Heart left ventricle (tissue), 16 donors: Measurements from ENCODE around the gene AURKAIP1. TPM values are rescaled to one million over a fixed set of nuclear protein-coding genes. Genes with fewer than 3 reads are reported as not detected.
"Not testable (repeated sequence)": the region's sequence is repeated elsewhere in the genome, so short reads cannot be mapped to it uniquely, and the experiment has no call there.

Experiments used
- ATAC-seq, 4 donors: fragments of 200-7000 bp; cut with Tn5 transposase; one replicate each; pipeline ENCODE4 v1.9.1; 2020 to 2022; ENCODE audit warnings: moderate library complexity in 4 of 4, mild to moderate bottlenecking in 3 of 4, moderate number of reproducible peaks in 1 of 4
- DNase-seq, 5 donors: peaks; one replicate each; pipeline ENCODE4 v3.0.0-alpha.2; 2020
- H3K27ac ChIP-seq, 12 donors: fragments of 200-600 bp; sonication (generic) in 4 of 12; one replicate each; pipeline versions ENCODE4 v1.5.0 to v1.8.0; 2016 to 2022; ENCODE audit warnings: mild to moderate bottlenecking in 2 of 12
- H3K27me3 ChIP-seq, 9 donors: fragments of 200-600 bp; sonication (generic) in 2 of 9; one replicate each; pipeline versions ENCODE4 v1.5.1 to v1.8.0; 2016 to 2022; ENCODE audit warnings: mild to moderate bottlenecking in 3 of 9
- H3K36me3 ChIP-seq, 9 donors: fragments of 200-600 bp; sonication (generic) in 2 of 9; one replicate each; pipeline versions ENCODE4 v1.5.0 to v1.8.0; 2018 to 2022; ENCODE audit warnings: mild to moderate bottlenecking in 2 of 9
- H3K4me1 ChIP-seq, 12 donors: fragments of 200-600 bp; sonication (generic) in 4 of 12; one replicate each; pipeline versions ENCODE4 v1.5.0 to v1.8.0; 2016 to 2022; ENCODE audit warnings: mild to moderate bottlenecking in 3 of 12
- H3K4me3 ChIP-seq, 12 donors: fragments of 200-600 bp; sonication (generic) in 4 of 12; one replicate each; pipeline versions ENCODE4 v1.5.0 to v1.8.0; 2017 to 2022; ENCODE audit warnings: mild to moderate bottlenecking in 9 of 12, moderate library complexity in 4 of 12
- H3K9me3 ChIP-seq, 12 donors: fragments of 200-600 bp; sonication (generic) in 4 of 12; one replicate each; pipeline versions ENCODE4 v1.5.0 to v1.8.0; 2016 to 2022; ENCODE audit warnings: mild to moderate bottlenecking in 1 of 12
- POLR2A ChIP-seq, 2 donors: fragments of 450-650 bp; IDR thresholded peaks; one replicate each; pipeline ENCODE4 v1.6.1; 2017; ENCODE audit warnings: antibody characterized with exemption in 2 of 2, mild to moderate bottlenecking in 2 of 2, moderate library complexity in 2 of 2
- WGBS, 4 donors: extraction: QIAGEN DNeasy Blood & Tissue Kit in 2 of 4; methylation state at CpG; one replicate each; pipeline versions ENCODE4 v1.1.5 to v1.1.7; 2013 to 2018; 5-methylcytosine and 5-hydroxymethylcytosine counted together
- intact Hi-C, 10 donors: fragments of 100-400 bp; cut with DNase I; formaldehyde crosslinking; loops; one replicate each; pipeline versions ENCODE4 v1.11.1 to v1.14.2; 2022
- polyA plus RNA-seq, 2 donors: library from polyadenylated mRNA; stranded (reverse); fragments of 200-250 nt; gene quantifications; one replicate each; pipeline ENCODE4 v1.2.3, GENCODE V29; 2013
- total RNA-seq, 9 donors: library from RNA; depleted of rRNA in 2 of 9; stranded (reverse); fragments of >200 nt in 2 of 9; fragmentation: NEBNext Ultra II Directional in 3 of 9; extraction: Animal tissue kit (Norgen Biotek cat#: 25700) in 3 of 9; gene quantifications; one replicate each; pipeline versions ENCODE4 v1.1.0 to v1.2.4, GENCODE V29; 2016 to 2023
- TF ChIP-seq, protein P1 (sequence below), 12 donors: fragments of 200-600 bp; sonication (generic) in 4 of 12; IDR thresholded peaks; one replicate each; pipeline versions ENCODE4 v1.5.0 to v1.8.0; 2018 to 2022; ENCODE audit warnings: antibody characterized with exemption in 12 of 12, mild to moderate bottlenecking in 5 of 12
- donor health status: ischemic (EF 13 %, LVEDD 7.1; RV severe dilation, severe dysfunction).
- donor health status: healthy with polysubstance abuse.
- donor health status: DM: no; HTN: yes; CAD: no.
- donor health status: DM: no; HTN: no; CAD: no.
- donor health status: ischemic (EF 25% LVEDD 6.9; RV normal size, moderate dysfunction).
- donor health status: ischemic (EF 25% LVEDD 5.7; RV mildly dilated, moderate dysfunction).
- donor health status: healthy.
- donor health status: DM: yes; HTN: yes; CAD: no.
- donor health status: ischemic (EF 35%, LVEDD 5.7; RV mildly dilated, moderate dysfunction).
- donor health status: nonischemic (EF 11% LVEDD 7.7; RV severe dilation, severe dysfunction).
- donor health status: DM: yes; HTN: yes; CAD: no.
- donor health status: PGD.
- donor health status: ischemic (EF 29% LVEDD 5.4; RV normal size, mild dysfunction).
- donor health status: nonischemic (EF 23%, LVEDD 6.1; RV moderate dilation, normal function).

AURKAIP1 gene
- total and polyA plus RNA-seq, 11 donors, result 157 to 465 (median 192) TPM

DNA sequence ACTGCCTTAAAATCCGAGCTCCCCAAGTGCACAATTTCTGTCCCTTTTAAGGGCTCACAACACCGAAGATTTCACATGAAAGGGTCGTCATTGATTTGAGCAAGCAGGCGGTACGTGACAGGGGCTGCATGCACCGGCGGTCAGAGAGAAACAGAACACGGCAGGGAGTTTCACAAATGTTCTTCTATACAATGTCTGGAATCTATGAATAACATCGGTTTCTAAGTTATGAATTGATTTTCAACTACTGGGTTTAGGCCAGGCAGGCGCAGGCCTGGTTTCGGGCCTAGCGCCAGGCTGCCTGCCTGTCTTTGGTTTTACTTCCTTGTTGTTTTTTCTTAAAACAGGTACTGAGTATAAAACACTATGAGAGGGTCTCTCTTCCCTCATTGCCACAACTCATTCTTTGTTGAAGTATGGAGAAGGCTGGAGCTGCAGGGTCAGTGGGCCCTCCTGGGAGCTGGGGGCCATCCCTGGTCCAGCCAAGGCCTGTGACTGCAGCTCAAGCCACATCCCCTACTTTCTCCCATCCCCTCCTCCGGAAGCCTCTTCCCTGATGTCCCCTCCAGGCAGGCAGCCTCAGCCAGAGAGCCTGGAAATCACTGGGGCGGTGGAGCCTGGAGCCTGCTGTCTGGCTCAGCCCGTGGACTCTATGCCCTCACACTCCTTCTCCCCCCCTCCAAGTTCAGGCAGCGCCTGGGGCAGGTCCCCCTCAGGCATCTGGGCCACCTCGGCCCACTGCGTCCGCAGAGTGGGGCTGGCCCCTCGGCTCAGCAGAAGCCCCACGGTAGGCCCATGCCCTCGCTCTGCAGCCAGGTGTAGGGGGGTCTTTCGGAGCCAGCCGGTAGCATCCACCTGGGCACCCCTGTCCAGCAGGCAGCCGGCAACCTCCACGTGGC is 43.7 kb upstream of the AURKAIP1 start:
- Histone ChIP-seq H3K4me1 (peaks cover 0 to 25% (median 2%) of the 10 kb centered on the region in 12 donors), H3K36me3 (no peaks in the 10 kb centered on the region), H3K27ac (peak overlapping the region in 1 of 12 donors; percentile 79), H3K9me3 (no peaks in the 10 kb centered on the region), H3K27me3 (peaks cover 0 to 10% (median 0%) of the 10 kb centered on the region in 9 donors), H3K4me3 (no peak overlapping the region)
- DNase-seq (peak in 1 of 5 donors; percentile 53), ATAC-seq (peak in 1 of 4 donors; percentile 25)
- WGBS, 4 donors, result 92 to 95% (median 95%) methylated on average over 17 to 26 of the region's 26 CpGs
- intact Hi-C loops, result no loop called here
- TF ChIP-seq POLR2A (IDR thresholded peaks at IDR 0.05), result no peak
- TF ChIP-seq, protein P1, sequence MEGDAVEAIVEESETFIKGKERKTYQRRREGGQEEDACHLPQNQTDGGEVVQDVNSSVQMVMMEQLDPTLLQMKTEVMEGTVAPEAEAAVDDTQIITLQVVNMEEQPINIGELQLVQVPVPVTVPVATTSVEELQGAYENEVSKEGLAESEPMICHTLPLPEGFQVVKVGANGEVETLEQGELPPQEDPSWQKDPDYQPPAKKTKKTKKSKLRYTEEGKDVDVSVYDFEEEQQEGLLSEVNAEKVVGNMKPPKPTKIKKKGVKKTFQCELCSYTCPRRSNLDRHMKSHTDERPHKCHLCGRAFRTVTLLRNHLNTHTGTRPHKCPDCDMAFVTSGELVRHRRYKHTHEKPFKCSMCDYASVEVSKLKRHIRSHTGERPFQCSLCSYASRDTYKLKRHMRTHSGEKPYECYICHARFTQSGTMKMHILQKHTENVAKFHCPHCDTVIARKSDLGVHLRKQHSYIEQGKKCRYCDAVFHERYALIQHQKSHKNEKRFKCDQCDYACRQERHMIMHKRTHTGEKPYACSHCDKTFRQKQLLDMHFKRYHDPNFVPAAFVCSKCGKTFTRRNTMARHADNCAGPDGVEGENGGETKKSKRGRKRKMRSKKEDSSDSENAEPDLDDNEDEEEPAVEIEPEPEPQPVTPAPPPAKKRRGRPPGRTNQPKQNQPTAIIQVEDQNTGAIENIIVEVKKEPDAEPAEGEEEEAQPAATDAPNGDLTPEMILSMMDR (IDR thresholded peaks at IDR 0.05), result no peak

DNA sequence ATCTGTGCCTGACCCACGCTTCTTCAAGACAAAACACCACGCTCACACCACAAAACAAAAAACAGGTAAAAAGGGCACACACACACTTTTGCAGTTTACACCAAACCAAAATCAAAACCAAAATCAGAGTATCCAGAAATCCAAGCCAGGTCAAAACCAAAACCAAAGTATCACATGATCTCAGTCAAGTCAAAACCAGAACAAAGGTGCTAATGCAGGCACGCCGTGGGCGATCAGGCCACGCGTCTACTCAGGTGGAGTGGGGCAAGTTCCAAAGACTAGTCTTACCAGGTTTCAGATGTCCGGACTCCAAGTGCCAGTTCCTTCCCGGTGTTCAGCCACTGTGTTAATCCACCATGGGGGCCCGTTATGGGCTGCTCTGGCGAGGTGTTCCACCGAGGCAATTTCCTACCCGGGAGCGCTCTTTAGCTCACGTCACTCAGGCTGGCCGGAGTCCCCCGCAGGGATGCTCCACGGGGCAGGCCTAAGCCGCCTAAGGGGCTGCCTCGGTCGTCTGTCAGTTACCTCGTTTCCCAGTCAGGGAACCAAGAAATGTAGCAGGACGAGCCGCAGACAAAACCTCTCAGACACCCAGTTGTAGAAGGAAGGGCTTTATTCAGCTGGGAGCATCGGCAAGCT is 42.9 kb upstream of the AURKAIP1 start:
- H3K36me3 ChIP-seq, intact Hi-C loops, H3K4me3 ChIP-seq, H3K9me3 ChIP-seq, H3K27ac ChIP-seq, H3K27me3 ChIP-seq, ATAC-seq: not testable (repeated sequence)
- peak in 1 of 5 donors; percentile 33 for DNase-seq
- WGBS, 4 donors, result 90 to 94% (median 92%) methylated on average over 12 to 25 of the region's 25 CpGs
- peaks cover 0 to 25% (median 2%) of the 10 kb centered on the region in 12 donors for H3K4me1 ChIP-seq

DNA sequence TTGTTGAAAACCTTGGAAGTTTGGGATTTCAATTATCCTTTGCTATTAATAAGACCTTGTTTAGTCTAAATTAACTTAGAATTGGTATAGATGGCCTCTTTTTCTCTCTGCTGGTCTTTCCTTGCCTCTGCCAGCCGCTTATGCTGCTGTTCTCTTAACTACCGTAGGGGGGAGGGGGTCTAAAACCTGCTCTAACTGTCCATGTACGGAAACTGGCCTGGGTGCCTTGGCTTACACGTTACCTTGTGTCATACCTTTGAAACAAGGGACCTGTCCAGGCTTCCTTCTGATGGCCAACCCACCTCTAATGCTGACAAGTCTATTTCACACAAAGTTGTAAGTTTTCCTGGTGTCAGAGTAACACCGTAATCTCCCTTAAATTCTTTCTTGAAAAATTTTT is 42.4 kb upstream of the AURKAIP1 start:
- H3K36me3 ChIP-seq, H3K27ac ChIP-seq, H3K9me3 ChIP-seq, ATAC-seq, H3K27me3 ChIP-seq, intact Hi-C loops, H3K4me3 ChIP-seq: not testable (repeated sequence)
- WGBS, 4 donors, result 80 to 88% (median 85%) methylated on average over 5 of the region's 5 CpGs
- peaks cover 0 to 25% (median 2%) of the 10 kb centered on the region in 12 donors for H3K4me1 ChIP-seq
- DNase-seq, result peak in 1 of 5 donors; percentile 15

DNA sequence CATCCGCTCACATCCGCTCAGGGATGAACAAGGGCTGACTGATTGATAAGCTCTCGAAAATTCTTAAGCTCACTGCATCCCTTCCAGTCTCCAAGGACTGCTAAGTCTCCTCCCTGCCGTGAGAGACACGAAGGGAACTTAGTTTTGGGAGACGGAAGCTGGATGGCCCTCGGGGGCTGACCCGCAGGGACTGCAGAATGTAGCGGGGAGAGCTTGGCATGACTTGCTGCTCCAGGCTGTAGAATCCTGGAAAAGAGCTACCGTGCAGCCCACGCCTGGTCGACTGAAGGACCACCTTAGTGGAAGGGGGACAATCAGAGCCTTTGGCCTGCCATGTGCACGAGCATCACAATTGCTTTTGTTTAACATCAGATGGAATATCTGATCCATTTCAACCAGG is 40.7 kb upstream of the AURKAIP1 start:
- no peaks in the 10 kb centered on the region for H3K9me3 ChIP-seq
- no peak overlapping the region for H3K27ac ChIP-seq
- peaks cover 0 to 15% (median 2%) of the 10 kb centered on the region in 12 donors for H3K4me1 ChIP-seq
- ATAC-seq (no peak), DNase-seq (peak in 2 of 5 donors; percentile 4 to 19)
- H3K36me3 ChIP-seq, result no peaks in the 10 kb centered on the region
- 67 to 76% (median 73%) methylated on average over 12 to 13 of the region's 13 CpGs for WGBS, 4 donors
- H3K27me3 ChIP-seq, result peaks cover 0 to 2% (median 0%) of the 10 kb centered on the region in 9 donors
- H3K4me3 ChIP-seq, result no peak overlapping the region
- TF ChIP-seq POLR2A (IDR thresholded peaks at IDR 0.05), result no peak
- TF ChIP-seq, protein P1 (IDR thresholded peaks at IDR 0.05), result no peak
- intact Hi-C loops, result no loop called here

DNA sequence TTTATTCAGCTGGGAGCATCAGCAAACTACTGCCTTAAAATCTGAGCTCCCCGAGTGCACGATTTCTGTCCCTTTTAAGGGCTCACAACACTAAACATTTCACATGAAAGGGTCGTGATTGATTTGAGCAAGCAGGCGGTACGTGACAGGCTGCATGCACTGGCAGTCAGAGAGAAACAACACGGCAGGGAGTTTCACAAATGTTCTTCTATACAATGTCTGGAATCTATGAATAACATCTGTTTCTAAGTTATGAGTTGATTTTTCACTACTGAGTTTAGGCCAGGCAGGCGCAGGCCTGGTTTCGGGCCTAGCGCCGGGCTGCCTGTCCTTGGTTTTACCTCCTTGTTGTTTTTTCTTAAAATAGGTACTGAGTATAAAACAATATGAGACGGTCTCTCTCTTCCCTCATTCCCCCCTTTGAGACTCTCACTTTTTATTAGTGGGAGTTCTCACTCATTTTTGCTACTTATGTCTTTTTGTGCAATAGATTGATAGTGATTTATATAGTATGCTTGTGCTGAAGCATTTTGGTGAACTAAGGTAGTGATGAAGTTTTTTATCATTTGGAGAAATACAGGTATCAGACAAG is 37.4 kb upstream of the AURKAIP1 start:
- 95 to 96% (median 96%) methylated on average over 11 of the region's 11 CpGs for WGBS, 4 donors
- H3K36me3 ChIP-seq, H3K27ac ChIP-seq, H3K27me3 ChIP-seq, DNase-seq, intact Hi-C loops, H3K9me3 ChIP-seq, H3K4me3 ChIP-seq, ATAC-seq: not testable (repeated sequence)
- peaks cover 3 to 20% (median 14%) of the 10 kb centered on the region in 12 donors for H3K4me1 ChIP-seq
